HG03135 (cell line): Measurements from ENCODE around the gene STAT5A.
"Not testable (repeated sequence)": the region's sequence is repeated elsewhere in the genome, so short reads cannot be mapped to it uniquely, and the experiment has no call there.

Source experiments
- ATAC-seq: cut with Tn5 transposase; IDR thresholded peaks from one replicate; pipeline ENCODE4 v1.9.1; 2021; ENCODE audit warnings: mild to moderate bottlenecking, moderate library complexity; ENCODE audit not compliant: unreplicated experiment

The STAT5A gene

GRCh38 chr17:42305031-42305330 is 16.7 kb downstream of the STAT5A start:
- ATAC-seq = not testable (repeated sequence)

- ATAC-seq = no peak
Observed at GRCh38 chr17:42305543-42306384, 17.5 kb downstream of the STAT5A start.

GRCh38 chr17:42306385-42306667 is 18.0 kb downstream of the STAT5A start:
- no peak for ATAC-seq

- no peak for ATAC-seq
Observed at GRCh38 chr17:42307362-42307927, 19.1 kb downstream of the STAT5A start.

- no peak for ATAC-seq
Observed at GRCh38 chr17:42308446-42308845, 20.1 kb downstream of the STAT5A start.

GRCh38 chr17:42309142-42309541 is 20.8 kb downstream of the STAT5A start:
- ATAC-seq = no peak

GRCh38 chr17:42309986-42310786 is 21.9 kb downstream of the STAT5A start:
- ATAC-seq = no peak

- no peak for ATAC-seq
Observed at GRCh38 chr17:42310787-42311215, 22.5 kb downstream of the STAT5A start.

- no peak for ATAC-seq
Observed at GRCh38 chr17:42311240-42312034, 23.1 kb downstream of the STAT5A start.

- no peak for ATAC-seq
Observed at GRCh38 chr17:42312035-42312284, 23.7 kb downstream of the STAT5A start.

GRCh38 chr17:42312285-42313130 is 24.2 kb downstream of the STAT5A start:
- ATAC-seq = no peak

- no peak for ATAC-seq
Observed at GRCh38 chr17:42313389-42313772, 25.1 kb downstream of the STAT5A start.

- no peak for ATAC-seq
Observed at GRCh38 chr17:42313773-42314566, 25.7 kb downstream of the STAT5A start.

GRCh38 chr17:42315402-42316156 is 27.3 kb downstream of the STAT5A start:
- no peak for ATAC-seq

GRCh38 chr17:42316755-42317154 is 28.5 kb downstream of the STAT5A start:
- ATAC-seq = no peak

- no peak for ATAC-seq
Observed at GRCh38 chr17:42317266-42317845, 29.1 kb downstream of the STAT5A start.

GRCh38 chr17:42317967-42318366 is 29.7 kb downstream of the STAT5A start:
- ATAC-seq = not testable (repeated sequence)

GRCh38 chr17:42321555-42321954 is 33.3 kb downstream of the STAT5A start:
- ATAC-seq = no peak
